Retina (tissue), 1 donor: Measurements from ENCODE around the gene FGF2.
"Not testable (repeated sequence)": the region's sequence is repeated elsewhere in the genome, so short reads cannot be mapped to it uniquely, and the experiment has no call there.

ENCODE experiments used
- DNase-seq: peaks from one replicate; pipeline ENCODE4 v3.0.0-alpha.2; 2016

The FGF2 gene

GRCh38 chr4:122898370-122899150 is 71.9 kb downstream of the FGF2 start:
- DNase-seq = no peak

- DNase-seq = no peak
Observed at GRCh38 chr4:122899682-122900081, 73.1 kb downstream of the FGF2 start.

GRCh38 chr4:122900314-122900713 is 73.7 kb downstream of the FGF2 start:
- no peak for DNase-seq

GRCh38 chr4:122901247-122902010 is 74.8 kb downstream of the FGF2 start:
- DNase-seq = no peak

- no peak for DNase-seq
Observed at GRCh38 chr4:122903766-122904288, 77.2 kb downstream of the FGF2 start.

GRCh38 chr4:122906859-122907305 is 80.3 kb downstream of the FGF2 start:
- no peak for DNase-seq

GRCh38 chr4:122908223-122908622 is 81.6 kb downstream of the FGF2 start:
- no peak for DNase-seq

GRCh38 chr4:122909683-122910082 is 83.1 kb downstream of the FGF2 start:
- no peak for DNase-seq

- no peak for DNase-seq
Observed at GRCh38 chr4:122911588-122911987, 85.0 kb downstream of the FGF2 start.

GRCh38 chr4:122912810-122913575 is 86.4 kb downstream of the FGF2 start:
- DNase-seq = no peak

GRCh38 chr4:122914292-122914904 is 87.8 kb downstream of the FGF2 start:
- DNase-seq = peak; percentile 14

- DNase-seq = no peak
Observed at GRCh38 chr4:122914938-122915337, 88.3 kb downstream of the FGF2 start.

GRCh38 chr4:122917731-122918130 is 91.1 kb downstream of the FGF2 start:
- DNase-seq = no peak

GRCh38 chr4:122920473-122920872 is 93.8 kb downstream of the FGF2 start:
- no peak for DNase-seq

GRCh38 chr4:122921300-122921699 is 94.7 kb downstream of the FGF2 start:
- DNase-seq = no peak

GRCh38 chr4:122921971-122922876 is 95.6 kb downstream of the FGF2 start, which contains the start of gene NUDT6:
Gene NUDT6, minus strand, starts transcription at chr4:122922597. Its CDS starts 25 bp downstream, at chr4:122922572.
- peak; percentile 95 for DNase-seq

- no peak for DNase-seq
Observed at GRCh38 chr4:122922877-122923511, 96.4 kb downstream of the FGF2 start.

GRCh38 chr4:122928930-122929329 is 102.3 kb downstream of the FGF2 start:
- no peak for DNase-seq

GRCh38 chr4:122930862-122931261 is 104.2 kb downstream of the FGF2 start:
- no peak for DNase-seq

- no peak for DNase-seq
Observed at GRCh38 chr4:122932763-122933162, 106.1 kb downstream of the FGF2 start.

- not testable (repeated sequence) for DNase-seq
Observed at GRCh38 chr4:122945136-122945535, 118.5 kb downstream of the FGF2 start.
